Common myeloid progenitor, CD34-positive (primary cell): Measurements from ENCODE around the gene TUB. TPM values are rescaled to one million over a fixed set of nuclear protein-coding genes. Genes with fewer than 3 reads are reported as not detected.

Experiments used
- CTCF ChIA-PET: fragments of 350-600 bp; sonication (Branson Sonifier 250); formaldehyde crosslinking; loops from one replicate; lab custom pipeline; 2021; ENCODE audit warnings: antibody characterized with exemption; lab: Charles Lee
- POLR2A ChIA-PET: fragments of 350-600 bp; sonication (Branson Sonifier 250); formaldehyde crosslinking; loops from one replicate; lab custom pipeline; 2021; ENCODE audit warnings: antibody characterized with exemption; lab: Charles Lee
- DNase-seq, 3 donors: peaks; one replicate each; pipeline versions ENCODE4 v3.0.0 to v3.0.0-alpha.2; 2013
- H3K27ac ChIP-seq, 2 experiments: 1 replicate in 1 of 2; 2 replicates in 1 of 2; pipeline ENCODE4 v1.7.0; 2013; ENCODE audit warnings: inconsistent platforms in 2 of 2, low read length in 2 of 2, mild to moderate bottlenecking in 2 of 2, low read depth in 1 of 2, moderate library complexity in 1 of 2; ENCODE audit not compliant: severe bottlenecking in 2 of 2, insufficient read depth in 1 of 2, poor library complexity in 1 of 2
- H3K27me3 ChIP-seq, 5 experiments: replicated peaks in 2 of 5; 1 replicate in 3 of 5; 2 replicates in 2 of 5; pipeline versions ENCODE4 v1.6.1 to v1.7.0; 2013; ENCODE audit warnings: low read length in 4 of 5, mild to moderate bottlenecking in 2 of 5, moderate library complexity in 2 of 5, inconsistent platforms in 1 of 5; ENCODE audit not compliant: insufficient read depth in 5 of 5, control insufficient read depth in 4 of 5
- H3K36me3 ChIP-seq, 4 experiments: 1 replicate in 2 of 4; 2 replicates in 2 of 4; pipeline versions ENCODE4 v1.6.1 to v1.7.0; 2013; ENCODE audit warnings: low read length in 3 of 4, control low read depth in 1 of 4, mild to moderate bottlenecking in 1 of 4; ENCODE audit not compliant: control insufficient read depth in 4 of 4, insufficient read depth in 4 of 4
- H3K4me1 ChIP-seq, 4 experiments: 1 replicate in 3 of 4; 2 replicates in 1 of 4; pipeline versions ENCODE4 v1.6.1 to v1.7.1; 2013; ENCODE audit warnings: low read length in 3 of 4, mild to moderate bottlenecking in 3 of 4, control low read depth in 1 of 4, inconsistent platforms in 1 of 4, moderate library complexity in 1 of 4; ENCODE audit not compliant: control insufficient read depth in 4 of 4, insufficient read depth in 4 of 4; ENCODE audit errors: control extremely low read depth in 1 of 4
- H3K4me3 ChIP-seq, 7 experiments: 1 replicate in 4 of 7; 2 replicates in 3 of 7; pipeline versions ENCODE4 v1.5.1 to v1.7.0; 2013; ENCODE audit warnings: mild to moderate bottlenecking in 7 of 7, low read length in 6 of 7, moderate library complexity in 6 of 7, inconsistent platforms in 2 of 7, low read depth in 2 of 7, control low read depth in 1 of 7; ENCODE audit not compliant: insufficient read depth in 4 of 7, control insufficient read depth in 1 of 7; ENCODE audit errors: extremely low read depth in 1 of 7
- H3K9me3 ChIP-seq, 5 experiments: 1 replicate in 4 of 5; 2 replicates in 1 of 5; pipeline versions ENCODE4 v1.6.1 to v1.7.1; 2013; ENCODE audit warnings: low read length in 4 of 5, mild to moderate bottlenecking in 2 of 5, inconsistent platforms in 1 of 5, low read depth in 1 of 5, moderate library complexity in 1 of 5; ENCODE audit not compliant: control insufficient read depth in 4 of 5, insufficient read depth in 2 of 5; ENCODE audit errors: control extremely low read depth in 1 of 5
- WGBS: methylation state at CpG from one replicate; pipeline ENCODE4 v1.1.5; 2013; ENCODE audit not compliant: insufficient coverage; 5-methylcytosine and 5-hydroxymethylcytosine counted together
- polyA plus RNA-seq: library from polyadenylated mRNA; unstranded; fragments of 120-200 nt; gene quantifications from one replicate; pipeline ENCODE4 v1.2.1, GENCODE V29; 2013

The TUB gene, protein sequence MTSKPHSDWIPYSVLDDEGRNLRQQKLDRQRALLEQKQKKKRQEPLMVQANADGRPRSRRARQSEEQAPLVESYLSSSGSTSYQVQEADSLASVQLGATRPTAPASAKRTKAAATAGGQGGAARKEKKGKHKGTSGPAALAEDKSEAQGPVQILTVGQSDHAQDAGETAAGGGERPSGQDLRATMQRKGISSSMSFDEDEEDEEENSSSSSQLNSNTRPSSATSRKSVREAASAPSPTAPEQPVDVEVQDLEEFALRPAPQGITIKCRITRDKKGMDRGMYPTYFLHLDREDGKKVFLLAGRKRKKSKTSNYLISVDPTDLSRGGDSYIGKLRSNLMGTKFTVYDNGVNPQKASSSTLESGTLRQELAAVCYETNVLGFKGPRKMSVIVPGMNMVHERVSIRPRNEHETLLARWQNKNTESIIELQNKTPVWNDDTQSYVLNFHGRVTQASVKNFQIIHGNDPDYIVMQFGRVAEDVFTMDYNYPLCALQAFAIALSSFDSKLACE
- 1.5 TPM for polyA plus RNA-seq

DNA sequence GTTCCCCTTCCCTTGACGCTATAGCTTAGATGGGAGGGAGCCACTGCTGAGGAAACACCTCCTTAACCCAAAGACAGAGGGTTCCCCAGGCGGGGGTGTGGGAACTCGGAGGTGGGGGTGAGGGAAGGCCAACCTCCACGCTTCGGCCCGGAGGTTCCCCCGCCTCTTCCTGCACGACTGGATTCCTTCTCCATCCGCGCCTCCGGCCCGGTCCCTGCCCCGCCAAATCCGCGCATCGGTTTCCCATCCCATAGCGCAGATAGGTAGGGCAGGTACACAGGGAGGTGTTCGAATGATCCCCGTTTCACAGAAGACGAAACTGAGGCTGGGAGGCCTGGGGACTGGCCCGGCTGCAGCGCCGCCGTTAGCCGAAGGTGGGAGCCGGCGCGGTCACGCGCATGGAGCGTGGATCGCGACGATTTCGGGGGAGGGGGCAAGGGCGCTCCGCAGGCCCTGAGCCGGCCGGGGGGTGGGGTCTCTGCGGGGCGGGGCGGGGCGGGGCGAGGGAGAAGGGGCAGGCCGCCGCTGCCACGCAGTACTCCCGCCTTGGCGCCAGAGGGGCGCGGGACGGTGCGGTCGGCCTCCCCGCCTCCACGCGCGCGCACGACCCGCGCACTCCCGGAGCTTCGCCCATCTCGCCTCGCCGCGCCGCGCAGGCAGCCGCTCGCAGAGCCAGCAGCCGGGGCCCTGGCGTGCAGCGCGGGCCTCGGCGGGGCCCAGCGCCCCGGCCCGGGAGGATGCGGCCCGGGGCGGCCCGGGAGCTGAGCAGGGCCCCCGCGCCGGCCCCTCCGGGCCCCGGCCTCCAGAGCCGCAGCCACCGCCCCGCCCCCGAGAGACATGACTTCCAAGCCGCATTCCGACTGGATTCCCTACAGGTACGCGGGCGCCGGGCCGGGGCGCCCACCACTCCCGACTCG, at the start of gene TUB:
TUB (plus strand) TSS at position 538 of the 917 bp plus-strand sequence; CDS start at position 838, 300 bp downstream.
- Histone ChIP-seq H3K4me1 (peaks cover 0 to 14% (median 7%) of the 10 kb centered on the region in 4 experiments), H3K4me3 (peak within 1 kb of the TSS in 6 of 7 experiments; percentile 13 to 79 (median 54)), H3K27ac (no peak within 1 kb of the TSS), H3K27me3 (peaks cover 2 to 42% (median 36%) of the 10 kb centered on the region in 5 experiments), H3K36me3 (no peaks in the 10 kb centered on the region), H3K9me3 (no peaks in the 10 kb centered on the region)
- POLR2A ChIA-PET, result no interaction called here
- under 1% methylated on average over 65 of the region's 104 CpGs for WGBS
- CTCF ChIA-PET, result interaction anchor here (0.9 to 2.8 kb wide), 7 partner anchors 10 to 75 kb away, joined by 3 to 14 read pairs (median 5); no protein-coding TSS in a partner anchor
- peak; percentile 22 to 67 (median 56) for DNase-seq

DNA sequence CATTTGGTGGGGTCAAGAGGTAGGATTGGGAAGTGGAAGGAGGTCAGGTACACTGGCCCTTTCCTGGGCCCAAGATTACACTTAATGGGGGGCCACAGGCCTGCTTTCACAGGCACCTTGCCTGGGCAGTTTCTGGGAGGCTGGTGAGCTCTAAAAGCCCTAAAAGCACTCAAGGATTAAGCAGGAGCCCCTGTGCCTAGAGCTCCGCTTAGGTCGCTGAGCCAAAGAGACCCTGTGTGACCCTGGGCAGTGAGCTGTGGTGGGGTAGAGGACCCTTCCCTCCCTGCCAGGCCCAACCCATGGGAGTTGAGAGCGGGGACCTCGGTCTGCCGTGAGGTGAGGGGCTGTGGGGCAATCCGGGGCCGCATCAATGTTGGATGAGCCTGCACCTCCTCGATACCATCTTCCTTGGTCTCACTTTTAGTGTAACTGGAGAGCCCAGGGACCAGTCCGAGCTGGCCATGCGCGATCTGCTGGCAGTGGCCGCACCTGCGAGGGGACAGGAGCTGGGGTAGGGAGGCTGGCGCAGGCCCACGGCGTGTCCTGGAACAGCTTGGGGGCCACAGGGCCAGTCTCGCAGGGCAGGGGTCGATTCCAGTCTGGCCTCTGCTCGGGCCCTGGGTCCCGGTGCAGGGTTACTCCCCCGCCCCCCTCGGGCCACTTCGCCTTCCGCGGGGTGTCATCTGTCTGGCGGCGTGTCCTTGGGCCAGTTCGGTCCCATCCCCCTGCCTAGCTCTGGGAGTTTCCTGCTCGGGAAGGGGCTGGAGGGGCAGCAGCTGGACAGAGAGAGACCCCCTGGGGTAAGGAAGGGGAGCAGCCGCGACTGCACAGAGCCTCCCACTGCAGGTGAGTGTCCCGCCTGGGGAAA, 49.5 kb upstream of the TUB start:
- Histone ChIP-seq H3K36me3 (no peaks in the 10 kb centered on the region), H3K4me3 (no peak overlapping the region), H3K27me3 (peaks cover 0 to 15% (median 9%) of the 10 kb centered on the region in 5 experiments), H3K4me1 (peaks cover 0 to 10% (median 4%) of the 10 kb centered on the region in 4 experiments), H3K27ac (no peak overlapping the region), H3K9me3 (no peaks in the 10 kb centered on the region)
- ChIA-PET CTCF (interaction anchor here (1.1 to 15.9 kb wide), 4 partner anchors 10 to 62 kb away, joined by 3 to 278 read pairs (median 8); no protein-coding TSS in a partner anchor), POLR2A (no interaction called here)
- 79% methylated on average over 27 of the region's 32 CpGs for WGBS
- DNase-seq, result no peak

DNA sequence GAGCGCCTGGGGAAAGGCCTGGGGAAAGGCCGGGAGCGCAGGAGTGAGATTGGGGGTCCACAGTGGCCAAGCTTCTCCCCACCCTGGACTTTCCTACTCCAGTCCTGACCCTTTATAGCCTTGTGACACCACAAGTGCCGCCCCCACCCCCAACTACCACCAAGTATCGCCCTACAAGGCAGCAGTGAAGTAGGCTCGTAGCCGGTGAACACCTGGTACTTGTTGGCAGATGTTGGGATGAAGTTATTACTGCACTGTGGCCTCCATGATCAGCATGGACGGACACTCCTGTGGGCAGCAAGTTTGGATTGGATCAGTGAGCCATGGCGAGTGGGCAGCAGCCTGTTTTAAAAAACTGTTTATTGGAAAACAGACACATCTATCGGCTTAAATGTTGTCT, 48.9 kb upstream of the TUB start:
- Histone ChIP-seq H3K27me3 (peaks cover 0 to 15% (median 9%) of the 10 kb centered on the region in 5 experiments), H3K9me3 (no peaks in the 10 kb centered on the region), H3K4me1 (peaks cover 0 to 10% (median 4%) of the 10 kb centered on the region in 4 experiments), H3K4me3 (no peak overlapping the region), H3K27ac (no peak overlapping the region), H3K36me3 (no peaks in the 10 kb centered on the region)
- ChIA-PET POLR2A (no interaction called here), CTCF (interaction anchor here (1.2 to 15.9 kb wide), 7 partner anchors 15 to 61 kb away, joined by 3 to 278 read pairs (median 5); no protein-coding TSS in a partner anchor)
- WGBS, result 89% methylated on average over 5 of the region's 10 CpGs
- no peak for DNase-seq

DNA sequence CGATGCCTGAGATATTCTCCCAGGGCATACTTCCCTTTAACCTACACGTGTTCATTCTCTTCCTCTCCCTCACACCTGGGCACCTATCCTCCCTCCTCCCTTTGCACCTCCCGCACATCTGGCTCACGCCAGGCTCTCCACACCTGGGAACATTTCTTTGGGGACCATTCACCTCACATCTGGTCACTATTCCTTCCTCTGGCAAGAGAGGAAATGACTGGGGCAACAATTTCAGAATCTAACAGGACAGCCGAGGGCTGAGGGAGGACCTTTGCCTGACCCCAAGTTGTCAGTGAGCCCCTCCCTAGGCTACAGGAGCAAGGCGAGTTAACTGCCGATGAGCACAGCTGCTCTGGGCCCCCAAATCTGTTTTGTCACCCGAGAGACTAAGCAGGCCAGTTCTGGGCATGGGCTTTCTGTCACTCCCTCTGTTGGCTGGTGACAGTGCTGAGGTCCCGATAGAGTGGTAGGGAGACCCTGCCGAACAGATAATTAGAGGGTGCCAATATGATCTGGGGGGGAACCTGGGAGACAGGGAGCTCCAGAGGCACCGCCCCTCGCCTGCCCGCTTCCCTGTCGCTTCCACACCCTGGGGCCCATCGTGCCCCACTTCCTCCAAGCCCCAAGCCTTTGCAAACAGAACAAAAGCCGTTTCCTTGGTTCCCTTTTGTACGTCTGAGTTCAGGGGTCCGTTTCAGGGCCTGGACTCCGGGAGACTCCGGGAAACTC, 48.3 kb upstream of the TUB start:
- no peaks in the 10 kb centered on the region for H3K36me3 ChIP-seq
- H3K27me3 ChIP-seq, result peaks cover 0 to 15% (median 9%) of the 10 kb centered on the region in 5 experiments
- no peak overlapping the region for H3K27ac ChIP-seq
- peak overlapping the region in 3 of 7 experiments; percentile 2 to 39 (median 37) for H3K4me3 ChIP-seq
- CTCF ChIA-PET, result interaction anchor here (0.7 to 15.9 kb wide), 24 partner anchors 10 to 123 kb away, joined by 3 to 278 read pairs (median 4); partner anchors contain the start of gene EIF3F
- WGBS, result 25% methylated on average over 17 of the region's 20 CpGs
- POLR2A ChIA-PET, result no interaction called here
- H3K9me3 ChIP-seq, result no peaks in the 10 kb centered on the region
- peaks cover 0 to 10% (median 4%) of the 10 kb centered on the region in 4 experiments for H3K4me1 ChIP-seq
- DNase-seq, result no peak

DNA sequence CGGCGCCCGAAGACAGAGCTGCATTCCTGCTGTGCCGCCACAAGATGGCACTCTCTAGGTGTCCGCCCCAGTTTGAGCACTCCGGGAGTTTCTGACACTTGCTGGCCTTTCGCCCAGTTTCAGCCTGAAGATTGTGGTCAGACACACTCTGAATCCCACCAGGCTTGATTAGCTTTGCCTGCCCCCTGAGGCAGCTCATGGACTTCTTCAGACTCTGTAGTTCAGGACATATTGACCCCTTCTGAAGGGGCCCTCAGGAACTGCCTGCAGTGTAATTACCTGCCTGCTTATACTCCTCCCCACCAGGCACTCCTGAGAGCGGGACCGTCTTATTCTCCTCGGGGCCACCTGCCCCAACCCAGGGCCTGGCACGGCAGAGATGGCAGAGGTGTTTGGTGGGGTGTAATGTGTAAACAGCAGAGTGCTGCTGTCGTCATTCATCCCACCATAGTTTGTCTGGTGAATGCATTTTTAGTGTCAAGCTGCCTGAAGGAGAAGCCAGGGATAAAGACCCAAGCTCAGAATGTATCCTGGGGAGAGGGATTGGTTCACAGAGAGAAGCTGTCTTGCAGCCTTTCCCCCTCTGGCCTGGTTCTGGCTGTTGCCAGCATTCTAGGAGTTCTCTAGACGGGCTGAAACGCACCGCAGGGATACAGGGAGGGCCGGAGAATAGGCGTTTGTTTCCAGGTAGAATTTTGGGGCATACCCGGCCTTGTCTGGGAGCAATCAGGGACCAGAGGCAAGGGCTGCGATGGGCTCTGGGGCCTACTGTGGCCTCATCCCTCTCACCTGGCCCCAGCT, 47.5 kb upstream of the TUB start:
- CTCF ChIA-PET, result interaction anchor here (0.7 to 15.9 kb wide), 29 partner anchors 9 to 306 kb away, joined by 3 to 278 read pairs (median 4); partner anchors contain the start of gene EIF3F

More for the DNA sequence above, 47.5 kb upstream of the TUB start:
- no peak overlapping the region for H3K27ac ChIP-seq
- H3K9me3 ChIP-seq, result no peaks in the 10 kb centered on the region
- H3K4me3 ChIP-seq, result peak overlapping the region in 2 of 7 experiments; percentile 2 to 39
- WGBS, result 51% methylated on average over 16 of the region's 19 CpGs
- peaks cover 0 to 15% (median 9%) of the 10 kb centered on the region in 5 experiments for H3K27me3 ChIP-seq
- DNase-seq, result peak; percentile 81 to 88 (median 88)
- no peaks in the 10 kb centered on the region for H3K36me3 ChIP-seq
- H3K4me1 ChIP-seq, result peaks cover 0 to 10% (median 4%) of the 10 kb centered on the region in 4 experiments
- POLR2A ChIA-PET, result interaction anchor here (0.9 kb wide), 1 partner anchor 58 kb away, joined by 3 read pairs; no protein-coding TSS in a partner anchor
